GM23338 (cell line): ENCODE measurements around the gene BRAF. TPM values are rescaled to one million over a fixed set of nuclear protein-coding genes. Genes with fewer than 3 reads are reported as not detected.

ENCODE experiments used
- ATAC-seq: fragments of 200-7000 bp; cut with Tn5 transposase; 3 replicates; pipeline ENCODE4 v1.9.1; 2020
- DNase-seq: peaks from one replicate; pipeline ENCODE4 v3.0.0-alpha.2; 2015; ENCODE audit warnings: low spot score
- H2AFZ ChIP-seq: fragments of 200-600 bp; sonication (generic); 2 replicates; pipeline ENCODE4 v1.8.0; 2016; ENCODE audit warnings: antibody characterized with exemption, mild to moderate bottlenecking, moderate library complexity
- H3F3A ChIP-seq: fragments of 200-600 bp; sonication (generic); replicated peaks from 2 replicates; pipeline ENCODE4 v1.8.0; 2017; ENCODE audit warnings: antibody characterized with exemption, mixed run types, low read depth
- H3K27ac ChIP-seq: fragments of 200-600 bp; sonication (generic); 2 replicates; pipeline ENCODE4 v1.6.1; 2016; ENCODE audit warnings: low read depth
- H3K27me3 ChIP-seq: fragments of 200-600 bp; sonication (generic); 2 replicates; pipeline ENCODE4 v1.8.0; 2016; ENCODE audit warnings: mild to moderate bottlenecking, mixed run types, moderate library complexity; ENCODE audit not compliant: insufficient read depth
- H3K36me3 ChIP-seq: fragments of 200-600 bp; sonication (generic); 2 replicates; pipeline ENCODE4 v1.8.0; 2016; ENCODE audit warnings: mild to moderate bottlenecking; ENCODE audit not compliant: insufficient read depth
- H3K4me1 ChIP-seq: fragments of 200-600 bp; sonication (generic); 2 replicates; pipeline ENCODE4 v1.8.0; 2016; ENCODE audit warnings: mild to moderate bottlenecking, moderate library complexity; ENCODE audit not compliant: insufficient read depth
- H3K4me2 ChIP-seq: fragments of 200-600 bp; sonication (generic); 2 replicates; pipeline ENCODE4 v1.7.1; 2017; ENCODE audit warnings: mixed run types
- H3K4me3 ChIP-seq: fragments of 200-600 bp; sonication (generic); 2 replicates; pipeline ENCODE4 v1.6.1; 2016; ENCODE audit warnings: mixed run types
- H3K79me2 ChIP-seq: fragments of 200-600 bp; sonication (generic); replicated peaks from 2 replicates; pipeline ENCODE4 v1.8.0; 2017; ENCODE audit warnings: mild to moderate bottlenecking; ENCODE audit not compliant: insufficient read depth
- H3K9me2 ChIP-seq: fragments of 200-600 bp; sonication (generic); 2 replicates; pipeline ENCODE4 v1.8.0; 2017; ENCODE audit not compliant: insufficient read depth
- H4K20me1 ChIP-seq: fragments of 200-600 bp; sonication (generic); replicated peaks from 2 replicates; pipeline ENCODE4 v1.8.0; 2017; ENCODE audit warnings: mild to moderate bottlenecking; ENCODE audit not compliant: insufficient read depth
- H3K27ac Mint-ChIP-seq: 2 replicates; pipeline ENCODE4 v1.8.0; 2020; ENCODE audit warnings: inconsistent platforms, mild to moderate bottlenecking, moderate library complexity, mixed read lengths
- H3K27me3 Mint-ChIP-seq: 3 replicates; pipeline ENCODE4 v1.8.0; 2022; ENCODE audit warnings: low read depth, mild to moderate bottlenecking, moderate library complexity, mixed read lengths, inconsistent platforms; ENCODE audit not compliant: insufficient read depth, poor library complexity
- H3K36me3 Mint-ChIP-seq: 3 replicates; pipeline ENCODE4 v1.8.0; 2021; ENCODE audit warnings: low read depth, mild to moderate bottlenecking, inconsistent platforms, moderate library complexity, mixed read lengths
- H3K4me1 Mint-ChIP-seq: 3 replicates; pipeline ENCODE4 v1.8.0; 2020; ENCODE audit warnings: mild to moderate bottlenecking, inconsistent platforms, mixed read lengths
- H3K4me3 Mint-ChIP-seq: 3 replicates; pipeline ENCODE4 v1.8.0; 2021; ENCODE audit warnings: moderate library complexity, mild to moderate bottlenecking, inconsistent platforms, mixed read lengths
- H3K9me3 Mint-ChIP-seq: 3 replicates; pipeline ENCODE4 v1.8.0; 2020; ENCODE audit warnings: moderate library complexity, mild to moderate bottlenecking, inconsistent platforms, mixed read lengths
- EZH2phosphoT487 ChIP-seq: fragments of 200-600 bp; sonication (generic); IDR thresholded peaks from one replicate; pipeline ENCODE4 v1.8.1; 2018; ENCODE audit warnings: antibody characterized with exemption; ENCODE audit not compliant: unreplicated experiment
- JUNB ChIP-seq: IDR thresholded peaks from one replicate; pipeline ENCODE4 v1.6.1; 2016; ENCODE audit warnings: antibody characterized with exemption; ENCODE audit not compliant: unreplicated experiment
- ZNF114 ChIP-seq: fragments of 250-450 bp; sonication (Bioruptor Pico); IDR thresholded peaks from 2 replicates; pipeline ENCODE4 v1.5.0; 2020; ENCODE audit warnings: mild to moderate bottlenecking, moderate library complexity
- polyA plus RNA-seq: library from polyadenylated mRNA; unstranded; fragments of >200 nt; fragmentation: Nextera tagmentation; extraction: Ambion mirVana; gene quantifications from 2 replicates; pipeline ENCODE4 v1.2.1, GENCODE V29; 2016
- total RNA-seq: library from RNA; depleted of rRNA; stranded (reverse); fragments of >200 nt; shearing (Covaris generic); gene quantifications from 2 replicates; pipeline ENCODE4 v1.2.3, GENCODE V29; 2014
- TF ChIP-seq, protein P1 (sequence below): fragments of 250-450 bp; sonication (Bioruptor Pico); IDR thresholded peaks from 2 replicates; pipeline ENCODE4 v1.5.0; 2020; ENCODE audit warnings: mild to moderate bottlenecking, moderate library complexity
- TF ChIP-seq, protein P2 (sequence below), 2 experiments: fragments of 200-600 bp in 1 of 2; sonication (generic) in 1 of 2; conservative IDR thresholded peaks; 2 replicates each; pipeline versions ENCODE4 v1.5.1 to v1.6.1; 2016 to 2017; ENCODE audit warnings: antibody characterized with exemption in 2 of 2, low read depth in 2 of 2, mild to moderate bottlenecking in 2 of 2, moderate library complexity in 1 of 2

BRAF gene
- total and polyA plus RNA-seq, 2 experiments from 2014 or later: 14.6 to 36.8 TPM

DNA sequence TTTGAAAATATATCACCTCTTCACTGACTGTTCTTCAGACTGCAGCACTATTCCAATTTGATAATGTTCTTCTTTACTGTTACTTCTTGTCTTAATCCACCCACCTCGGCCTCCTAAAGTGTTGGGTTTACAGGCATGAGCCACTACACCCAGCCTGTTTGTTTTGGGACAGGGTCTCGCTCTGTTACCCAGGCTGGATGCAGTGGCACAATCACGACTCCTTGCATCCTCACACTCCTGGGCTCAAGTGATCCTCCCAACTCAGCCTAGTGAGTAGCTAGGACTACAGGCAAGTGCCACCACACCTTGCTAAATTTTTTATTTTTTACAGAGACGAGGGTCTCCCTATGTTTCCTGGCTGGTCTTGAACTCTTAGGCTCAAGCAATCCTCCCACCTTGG lies 150.4 kb downstream of the BRAF start (continued):
- TF ChIP-seq, protein P1, sequence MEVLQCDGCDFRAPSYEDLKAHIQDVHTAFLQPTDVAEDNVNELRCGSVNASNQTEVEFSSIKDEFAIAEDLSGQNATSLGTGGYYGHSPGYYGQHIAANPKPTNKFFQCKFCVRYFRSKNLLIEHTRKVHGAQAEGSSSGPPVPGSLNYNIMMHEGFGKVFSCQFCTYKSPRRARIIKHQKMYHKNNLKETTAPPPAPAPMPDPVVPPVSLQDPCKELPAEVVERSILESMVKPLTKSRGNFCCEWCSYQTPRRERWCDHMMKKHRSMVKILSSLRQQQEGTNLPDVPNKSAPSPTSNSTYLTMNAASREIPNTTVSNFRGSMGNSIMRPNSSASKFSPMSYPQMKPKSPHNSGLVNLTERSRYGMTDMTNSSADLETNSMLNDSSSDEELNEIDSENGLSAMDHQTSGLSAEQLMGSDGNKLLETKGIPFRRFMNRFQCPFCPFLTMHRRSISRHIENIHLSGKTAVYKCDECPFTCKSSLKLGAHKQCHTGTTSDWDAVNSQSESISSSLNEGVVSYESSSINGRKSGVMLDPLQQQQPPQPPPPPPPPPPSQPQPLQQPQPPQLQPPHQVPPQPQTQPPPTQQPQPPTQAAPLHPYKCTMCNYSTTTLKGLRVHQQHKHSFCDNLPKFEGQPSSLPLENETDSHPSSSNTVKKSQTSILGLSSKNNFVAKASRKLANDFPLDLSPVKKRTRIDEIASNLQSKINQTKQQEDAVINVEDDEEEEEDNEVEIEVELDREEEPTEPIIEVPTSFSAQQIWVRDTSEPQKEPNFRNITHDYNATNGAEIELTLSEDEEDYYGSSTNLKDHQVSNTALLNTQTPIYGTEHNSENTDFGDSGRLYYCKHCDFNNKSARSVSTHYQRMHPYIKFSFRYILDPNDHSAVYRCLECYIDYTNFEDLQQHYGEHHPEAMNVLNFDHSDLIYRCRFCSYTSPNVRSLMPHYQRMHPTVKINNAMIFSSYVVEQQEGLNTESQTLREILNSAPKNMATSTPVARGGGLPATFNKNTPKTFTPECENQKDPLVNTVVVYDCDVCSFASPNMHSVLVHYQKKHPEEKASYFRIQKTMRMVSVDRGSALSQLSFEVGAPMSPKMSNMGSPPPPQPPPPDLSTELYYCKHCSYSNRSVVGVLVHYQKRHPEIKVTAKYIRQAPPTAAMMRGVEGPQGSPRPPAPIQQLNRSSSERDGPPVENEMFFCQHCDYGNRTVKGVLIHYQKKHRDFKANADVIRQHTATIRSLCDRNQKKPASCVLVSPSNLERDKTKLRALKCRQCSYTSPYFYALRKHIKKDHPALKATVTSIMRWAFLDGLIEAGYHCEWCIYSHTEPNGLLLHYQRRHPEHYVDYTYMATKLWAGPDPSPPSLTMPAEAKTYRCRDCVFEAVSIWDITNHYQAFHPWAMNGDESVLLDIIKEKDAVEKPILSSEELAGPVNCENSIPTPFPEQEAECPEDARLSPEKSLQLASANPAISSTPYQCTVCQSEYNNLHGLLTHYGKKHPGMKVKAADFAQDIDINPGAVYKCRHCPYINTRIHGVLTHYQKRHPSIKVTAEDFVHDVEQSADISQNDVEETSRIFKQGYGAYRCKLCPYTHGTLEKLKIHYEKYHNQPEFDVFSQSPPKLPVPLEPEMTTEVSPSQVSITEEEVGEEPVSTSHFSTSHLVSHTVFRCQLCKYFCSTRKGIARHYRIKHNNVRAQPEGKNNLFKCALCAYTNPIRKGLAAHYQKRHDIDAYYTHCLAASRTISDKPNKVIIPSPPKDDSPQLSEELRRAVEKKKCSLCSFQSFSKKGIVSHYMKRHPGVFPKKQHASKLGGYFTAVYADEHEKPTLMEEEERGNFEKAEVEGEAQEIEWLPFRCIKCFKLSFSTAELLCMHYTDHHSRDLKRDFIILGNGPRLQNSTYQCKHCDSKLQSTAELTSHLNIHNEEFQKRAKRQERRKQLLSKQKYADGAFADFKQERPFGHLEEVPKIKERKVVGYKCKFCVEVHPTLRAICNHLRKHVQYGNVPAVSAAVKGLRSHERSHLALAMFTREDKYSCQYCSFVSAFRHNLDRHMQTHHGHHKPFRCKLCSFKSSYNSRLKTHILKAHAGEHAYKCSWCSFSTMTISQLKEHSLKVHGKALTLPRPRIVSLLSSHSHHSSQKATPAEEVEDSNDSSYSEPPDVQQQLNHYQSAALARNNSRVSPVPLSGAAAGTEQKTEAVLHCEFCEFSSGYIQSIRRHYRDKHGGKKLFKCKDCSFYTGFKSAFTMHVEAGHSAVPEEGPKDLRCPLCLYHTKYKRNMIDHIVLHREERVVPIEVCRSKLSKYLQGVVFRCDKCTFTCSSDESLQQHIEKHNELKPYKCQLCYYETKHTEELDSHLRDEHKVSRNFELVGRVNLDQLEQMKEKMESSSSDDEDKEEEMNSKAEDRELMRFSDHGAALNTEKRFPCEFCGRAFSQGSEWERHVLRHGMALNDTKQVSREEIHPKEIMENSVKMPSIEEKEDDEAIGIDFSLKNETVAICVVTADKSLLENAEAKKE: no peak
- TF ChIP-seq, protein P2, sequence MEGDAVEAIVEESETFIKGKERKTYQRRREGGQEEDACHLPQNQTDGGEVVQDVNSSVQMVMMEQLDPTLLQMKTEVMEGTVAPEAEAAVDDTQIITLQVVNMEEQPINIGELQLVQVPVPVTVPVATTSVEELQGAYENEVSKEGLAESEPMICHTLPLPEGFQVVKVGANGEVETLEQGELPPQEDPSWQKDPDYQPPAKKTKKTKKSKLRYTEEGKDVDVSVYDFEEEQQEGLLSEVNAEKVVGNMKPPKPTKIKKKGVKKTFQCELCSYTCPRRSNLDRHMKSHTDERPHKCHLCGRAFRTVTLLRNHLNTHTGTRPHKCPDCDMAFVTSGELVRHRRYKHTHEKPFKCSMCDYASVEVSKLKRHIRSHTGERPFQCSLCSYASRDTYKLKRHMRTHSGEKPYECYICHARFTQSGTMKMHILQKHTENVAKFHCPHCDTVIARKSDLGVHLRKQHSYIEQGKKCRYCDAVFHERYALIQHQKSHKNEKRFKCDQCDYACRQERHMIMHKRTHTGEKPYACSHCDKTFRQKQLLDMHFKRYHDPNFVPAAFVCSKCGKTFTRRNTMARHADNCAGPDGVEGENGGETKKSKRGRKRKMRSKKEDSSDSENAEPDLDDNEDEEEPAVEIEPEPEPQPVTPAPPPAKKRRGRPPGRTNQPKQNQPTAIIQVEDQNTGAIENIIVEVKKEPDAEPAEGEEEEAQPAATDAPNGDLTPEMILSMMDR (conservative IDR thresholded peaks at IDR 0.05; ENCODE audit: low read depth in 2 of 2): no peak
- TF ChIP-seq ZNF114 (CRISPR knock-in tag) (no peak), JUNB (no peak)

DNA sequence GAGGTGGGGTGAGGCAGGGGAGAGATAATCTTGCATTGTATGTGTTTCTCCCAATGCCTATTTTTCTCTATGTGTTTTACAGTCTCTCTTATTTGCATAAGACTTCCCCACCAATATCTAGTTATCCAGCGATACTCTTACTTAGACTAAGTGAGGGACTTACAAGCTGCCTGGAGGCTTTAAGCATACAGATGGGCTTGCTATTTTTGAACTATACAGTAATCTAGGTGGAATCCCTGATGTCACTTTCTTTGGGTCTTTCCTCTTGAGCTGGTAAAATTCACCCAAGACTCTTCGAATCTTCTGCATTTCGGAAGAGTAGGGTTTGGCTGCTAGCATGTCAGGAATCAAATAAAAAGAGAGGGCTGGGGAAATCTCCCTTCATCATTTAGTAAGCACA lies 151.6 kb downstream of the BRAF start:
- no peak overlapping the region for H3K4me2 ChIP-seq
- ATAC-seq (no peak), DNase-seq (no peak)
- no peaks in the 10 kb centered on the region for H3F3A ChIP-seq
- H3K4me3 ChIP-seq: no peak overlapping the region
- H3K27ac Mint-ChIP-seq: no peak overlapping the region; the same call in 1 of the 2 replicates
- peaks cover 18% of the 10 kb centered on the region; the same call in 2 of the 3 replicates for H3K36me3 Mint-ChIP-seq
- no peaks in the 10 kb centered on the region for H3K9me2 ChIP-seq
- no peaks in the 10 kb centered on the region for H3K4me1 Mint-ChIP-seq
- no peaks in the 10 kb centered on the region; the same call in 2 of the 3 replicates for H3K9me3 Mint-ChIP-seq
- TF ChIP-seq, protein P2 (conservative IDR thresholded peaks at IDR 0.05; ENCODE audit: low read depth in 2 of 2): no peak
- TF ChIP-seq EZH2phosphoT487: no peak
- H3K27ac ChIP-seq: no peak overlapping the region
- H3K79me2 ChIP-seq: no peaks in the 10 kb centered on the region
- peaks cover 4% of the 10 kb centered on the region for H3K27me3 Mint-ChIP-seq
- no peak overlapping the region for H3K4me3 Mint-ChIP-seq
- H4K20me1 ChIP-seq: no peaks in the 10 kb centered on the region
- no peaks in the 10 kb centered on the region for H3K36me3 ChIP-seq
- H3K4me1 ChIP-seq: no peaks in the 10 kb centered on the region
- no peaks in the 10 kb centered on the region for H3K27me3 ChIP-seq
- no peak overlapping the region for H2AFZ ChIP-seq
